ENCODE measurements around the gene SORD.
A peak's percentile ranks its signal among the peaks of the same experiment; 100 is the strongest.

The SORD gene

GRCh38 chr15:45093622-45094357, 70.8 kb downstream of the SORD start:
- Histone ChIP-seq H3K27ac (no peak overlapping the region), H3K4me3 (no peak overlapping the region), H3K9me3 (no peaks in the 10 kb centered on the region), H3K4me1 (no peaks in the 10 kb centered on the region), H3K36me3 (no peaks in the 10 kb centered on the region), H3K27me3 (no peaks in the 10 kb centered on the region)
- TF ChIP-seq, protein P1, sequence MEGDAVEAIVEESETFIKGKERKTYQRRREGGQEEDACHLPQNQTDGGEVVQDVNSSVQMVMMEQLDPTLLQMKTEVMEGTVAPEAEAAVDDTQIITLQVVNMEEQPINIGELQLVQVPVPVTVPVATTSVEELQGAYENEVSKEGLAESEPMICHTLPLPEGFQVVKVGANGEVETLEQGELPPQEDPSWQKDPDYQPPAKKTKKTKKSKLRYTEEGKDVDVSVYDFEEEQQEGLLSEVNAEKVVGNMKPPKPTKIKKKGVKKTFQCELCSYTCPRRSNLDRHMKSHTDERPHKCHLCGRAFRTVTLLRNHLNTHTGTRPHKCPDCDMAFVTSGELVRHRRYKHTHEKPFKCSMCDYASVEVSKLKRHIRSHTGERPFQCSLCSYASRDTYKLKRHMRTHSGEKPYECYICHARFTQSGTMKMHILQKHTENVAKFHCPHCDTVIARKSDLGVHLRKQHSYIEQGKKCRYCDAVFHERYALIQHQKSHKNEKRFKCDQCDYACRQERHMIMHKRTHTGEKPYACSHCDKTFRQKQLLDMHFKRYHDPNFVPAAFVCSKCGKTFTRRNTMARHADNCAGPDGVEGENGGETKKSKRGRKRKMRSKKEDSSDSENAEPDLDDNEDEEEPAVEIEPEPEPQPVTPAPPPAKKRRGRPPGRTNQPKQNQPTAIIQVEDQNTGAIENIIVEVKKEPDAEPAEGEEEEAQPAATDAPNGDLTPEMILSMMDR (IDR thresholded peaks at IDR 0.05), result no peak
- peak in 1 of 2 donors; percentile 15 for DNase-seq
- intact Hi-C loops (cut with DNase I; ENCODE audit: low total_unique reads), result no loop called here

DNA sequence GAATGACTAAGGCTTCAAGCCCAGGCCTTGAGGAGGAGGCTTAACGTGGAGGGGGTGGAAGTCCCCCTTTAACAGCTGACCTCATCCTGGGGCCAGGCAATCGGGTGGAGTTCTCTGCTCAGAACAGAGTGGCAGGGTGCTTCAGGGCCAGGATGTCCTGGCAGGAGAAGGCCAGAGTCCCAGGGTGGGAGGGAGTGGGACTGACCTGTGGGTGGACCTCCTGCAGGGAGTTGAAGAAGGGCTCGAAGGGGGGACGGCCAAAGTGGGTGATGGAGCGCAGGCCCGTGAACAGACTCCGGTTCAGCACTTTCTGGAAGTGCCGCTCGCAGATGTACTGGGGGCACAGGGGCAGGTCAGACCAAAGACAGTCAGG, 71.3 kb downstream of the SORD start:
- TF ChIP-seq, protein P1 (IDR thresholded peaks at IDR 0.05), result no peak
- Histone ChIP-seq H3K36me3 (no peaks in the 10 kb centered on the region), H3K9me3 (no peaks in the 10 kb centered on the region), H3K27ac (no peak overlapping the region), H3K4me3 (no peak overlapping the region), H3K27me3 (no peaks in the 10 kb centered on the region), H3K4me1 (no peaks in the 10 kb centered on the region)
- peak in 1 of 2 donors; percentile 48 for DNase-seq
- intact Hi-C loops (cut with DNase I; ENCODE audit: low total_unique reads), result no loop called here

DNA sequence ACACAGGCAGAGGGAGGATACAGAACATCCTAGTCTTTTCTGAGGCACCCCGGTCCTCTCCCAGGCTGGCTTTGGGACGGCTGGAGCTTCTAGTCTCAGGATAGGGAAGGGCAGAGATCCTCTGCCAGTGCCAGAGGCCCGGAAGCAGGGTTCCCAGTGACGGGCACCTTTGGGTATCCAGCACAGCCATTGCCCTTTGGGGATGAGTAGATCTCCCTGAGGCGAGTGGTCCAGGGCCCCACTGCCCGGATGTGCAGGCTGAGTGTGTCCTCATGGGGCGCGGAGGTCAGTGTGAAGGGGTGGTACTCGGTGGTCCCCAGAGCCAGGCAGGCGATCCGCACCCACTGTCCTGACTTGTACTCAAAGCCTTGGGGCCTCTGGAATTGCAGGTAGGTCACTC, 72.7 kb downstream of the SORD start:
- Histone ChIP-seq H3K9me3 (no peaks in the 10 kb centered on the region), H3K4me1 (no peaks in the 10 kb centered on the region), H3K36me3 (no peaks in the 10 kb centered on the region), H3K27me3 (peaks cover 0 to 4% of the 10 kb centered on the region in 2 donors), H3K4me3 (no peak overlapping the region), H3K27ac (no peak overlapping the region)
- DNase-seq, result peak in 1 of 2 donors; percentile 59
- intact Hi-C loops (cut with DNase I; ENCODE audit: low total_unique reads), result no loop called here
- TF ChIP-seq, protein P1 (IDR thresholded peaks at IDR 0.05), result no peak

GRCh38 chr15:45097466-45097865, 74.5 kb downstream of the SORD start:
- Histone ChIP-seq H3K4me1 (no peaks in the 10 kb centered on the region), H3K27ac (no peak overlapping the region), H3K27me3 (peaks cover 0 to 7% of the 10 kb centered on the region in 2 donors), H3K4me3 (no peak overlapping the region), H3K9me3 (no peaks in the 10 kb centered on the region), H3K36me3 (no peaks in the 10 kb centered on the region)
- TF ChIP-seq, protein P1 (IDR thresholded peaks at IDR 0.05), result no peak
- intact Hi-C loops (cut with DNase I; ENCODE audit: low total_unique reads), result no loop called here
- peak in 1 of 2 donors; percentile 46 for DNase-seq

DNA sequence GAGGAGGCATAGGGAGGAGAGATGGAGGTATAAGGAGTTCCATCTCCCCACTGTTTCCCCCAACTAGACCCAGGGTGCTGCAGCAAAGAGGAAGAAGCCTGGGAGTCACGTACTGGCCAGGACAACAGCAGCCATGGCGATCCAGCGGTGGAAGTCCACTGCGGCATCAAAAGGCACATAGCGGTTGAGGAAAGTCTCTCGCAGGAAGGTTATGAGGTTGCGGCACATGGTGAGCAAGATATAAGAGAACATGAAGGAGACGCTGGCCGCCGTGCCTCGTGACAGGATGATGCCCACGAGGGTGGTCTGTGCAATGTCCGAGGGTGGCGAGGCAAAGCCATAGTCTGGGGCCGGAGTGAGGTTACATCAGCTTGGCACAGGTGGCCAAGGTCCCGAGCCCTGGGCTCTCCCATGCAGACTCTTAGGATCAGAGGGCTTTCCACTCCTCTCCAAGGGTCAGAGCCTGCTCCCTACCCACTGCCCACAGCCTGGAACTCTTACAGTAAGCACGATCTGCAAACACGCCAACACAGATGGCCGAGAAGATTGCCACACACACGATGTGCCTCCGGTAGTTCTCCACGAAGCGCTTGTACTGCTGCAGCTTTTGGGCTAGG, 76.7 kb downstream of the SORD start:
- no peak overlapping the region for H3K4me3 ChIP-seq
- H3K9me3 ChIP-seq, result no peaks in the 10 kb centered on the region
- peaks cover 0 to 7% of the 10 kb centered on the region in 2 donors for H3K27me3 ChIP-seq
- DNase-seq, result peak in 1 of 2 donors; percentile 51
- H3K4me1 ChIP-seq, result no peaks in the 10 kb centered on the region
- TF ChIP-seq, protein P1 (IDR thresholded peaks at IDR 0.05), result no peak
- intact Hi-C loops (cut with DNase I; ENCODE audit: low total_unique reads), result no loop called here
- no peak overlapping the region for H3K27ac ChIP-seq
- H3K36me3 ChIP-seq, result no peaks in the 10 kb centered on the region

Data from tibial artery (tissue), 4 donors.